ENCODE data around the gene GBA2.

The GBA2 gene

DNA sequence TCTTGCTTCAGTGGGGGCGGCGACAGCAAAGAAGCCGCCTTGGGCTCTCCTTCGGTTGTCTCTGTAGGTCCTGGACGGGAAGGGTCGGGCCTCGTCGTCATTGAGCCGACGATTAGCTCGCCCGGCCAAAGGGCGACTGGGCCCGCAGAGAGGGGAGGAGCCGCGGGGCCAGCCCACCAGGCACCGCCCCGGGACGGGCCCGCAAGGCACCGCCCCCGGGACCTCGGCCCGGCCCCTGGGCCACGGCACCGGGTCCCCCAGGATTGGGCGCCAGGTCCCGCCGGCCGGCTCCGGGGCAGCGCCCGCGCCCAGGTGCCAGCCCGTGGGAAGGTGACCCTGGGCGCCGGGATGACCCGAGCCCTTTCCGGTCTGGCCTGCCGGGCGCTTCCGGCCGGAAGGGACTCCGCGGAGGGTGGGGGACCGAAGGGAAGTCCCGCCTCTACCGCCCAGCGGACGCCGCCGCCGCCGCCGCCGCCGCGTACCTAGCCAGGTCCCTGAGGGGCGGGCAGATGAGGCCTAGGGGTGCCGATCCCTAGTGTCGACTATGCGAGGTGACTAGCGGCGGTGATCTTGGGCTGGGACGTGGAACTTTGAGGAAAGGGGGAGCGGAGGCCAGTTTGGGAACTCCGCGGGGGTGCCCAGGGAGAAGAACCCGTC is at the start of gene GBA2, which contains the start of gene RGP1:
TSS of gene GBA2 (minus strand) at position 371 of the 657 bp plus-strand sequence. CDS start 524 bp downstream, outside the sequence.
TSS of gene RGP1 (plus strand) at position 430 of the 657 bp plus-strand sequence. CDS start 469 bp downstream, outside the sequence.
- DNase-seq (ENCODE audit: low spot score) = peak; percentile 88

DNA sequence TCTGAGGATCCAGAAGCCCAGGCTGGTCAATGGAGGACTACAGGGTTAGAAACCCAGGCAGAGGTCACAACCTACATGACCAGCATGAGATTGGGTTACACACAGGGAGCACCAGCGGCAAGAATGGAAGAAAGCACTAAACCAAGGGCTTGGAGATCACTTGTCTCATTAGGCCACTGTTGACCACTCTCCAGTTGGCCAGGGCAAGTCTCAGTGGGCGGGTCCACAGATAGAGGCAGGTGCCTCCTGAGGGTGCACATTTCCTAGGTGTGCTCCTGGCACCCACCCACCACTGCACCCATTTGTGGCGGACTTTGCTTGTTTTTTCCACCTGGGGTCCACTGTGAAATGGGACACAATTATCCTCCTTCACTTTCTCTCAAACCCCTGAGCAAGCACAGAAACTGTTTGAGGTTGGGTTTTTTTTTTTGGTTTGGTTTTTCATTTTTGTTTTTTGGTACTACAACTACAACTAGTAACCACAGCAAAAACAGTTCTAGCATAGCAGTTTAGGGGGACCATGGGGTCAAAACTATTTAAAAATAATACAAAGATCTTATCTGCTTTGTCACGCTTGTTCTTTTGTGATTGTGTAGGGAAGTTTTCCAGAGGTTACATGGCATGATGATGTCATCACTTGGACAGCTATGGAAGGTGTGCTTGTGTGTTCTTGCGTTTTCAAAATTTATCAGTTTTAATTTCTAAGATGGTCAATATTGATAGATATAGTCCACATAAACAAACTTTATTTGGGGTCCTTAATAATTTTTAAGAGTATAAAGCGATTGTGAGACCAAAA is 48.5 kb upstream of the GBA2 start:
- DNase-seq (ENCODE audit: low spot score) = no peak

DNA sequence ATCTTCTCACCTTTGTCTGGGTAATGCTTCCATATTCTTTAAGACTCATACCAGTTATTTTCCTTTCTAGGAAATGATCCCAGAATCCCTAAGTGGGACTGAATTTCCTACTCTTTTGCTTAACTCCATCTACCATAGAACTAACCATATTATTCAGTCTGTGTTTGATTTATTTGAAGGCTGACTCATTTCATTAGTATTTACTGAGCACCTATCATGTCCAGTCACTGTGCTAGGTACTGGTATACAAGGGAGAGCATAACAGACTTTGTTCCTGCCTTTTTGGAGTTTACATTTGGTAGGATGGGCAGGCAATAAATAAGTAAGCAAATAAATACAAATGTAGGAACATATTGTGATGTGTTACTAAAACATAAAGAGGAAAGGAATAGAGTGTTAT is 46.7 kb upstream of the GBA2 start:
- no peak for DNase-seq (ENCODE audit: low spot score)

DNA sequence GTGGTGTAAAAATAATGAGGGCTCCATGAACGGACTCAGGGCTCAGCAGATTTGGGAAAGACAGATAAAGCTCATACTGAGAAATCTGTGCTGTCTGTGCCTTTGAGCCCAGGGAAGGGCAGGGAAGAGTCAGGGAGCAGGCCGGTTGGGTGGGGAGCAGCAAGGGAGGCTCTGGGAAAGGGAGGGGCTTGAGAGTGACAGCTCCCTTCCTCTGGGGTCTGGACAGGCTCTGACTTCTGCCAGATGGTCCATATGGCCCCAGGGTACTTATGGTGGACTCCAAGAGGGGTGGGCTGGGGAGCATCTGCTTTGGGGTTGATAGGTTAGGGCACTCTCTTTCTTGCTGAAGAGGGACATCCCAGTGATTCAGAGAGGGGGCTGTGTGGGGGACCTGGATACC is 44.4 kb upstream of the GBA2 start:
- DNase-seq (ENCODE audit: low spot score) = no peak

DNA sequence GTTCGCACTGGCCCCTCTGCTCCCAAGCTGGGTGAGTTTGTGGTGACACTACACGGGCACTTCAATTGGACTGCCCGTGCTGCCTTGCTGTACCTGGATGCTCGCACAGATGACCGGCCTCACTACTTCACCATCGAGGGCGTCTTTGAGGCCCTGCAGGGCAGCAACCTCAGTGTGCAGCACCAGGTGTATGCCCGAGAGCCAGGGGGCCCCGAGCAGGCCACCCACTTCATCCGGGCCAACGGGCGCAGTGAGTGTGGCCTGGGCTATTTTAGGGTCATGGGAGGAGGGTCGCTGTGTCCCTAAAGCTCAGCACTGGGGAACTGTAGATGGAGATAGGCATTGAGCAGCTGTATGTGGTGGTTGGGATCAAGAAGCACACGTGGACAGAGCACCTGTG is 43.8 kb upstream of the GBA2 start:
- DNase-seq (ENCODE audit: low spot score) = no peak

DNA sequence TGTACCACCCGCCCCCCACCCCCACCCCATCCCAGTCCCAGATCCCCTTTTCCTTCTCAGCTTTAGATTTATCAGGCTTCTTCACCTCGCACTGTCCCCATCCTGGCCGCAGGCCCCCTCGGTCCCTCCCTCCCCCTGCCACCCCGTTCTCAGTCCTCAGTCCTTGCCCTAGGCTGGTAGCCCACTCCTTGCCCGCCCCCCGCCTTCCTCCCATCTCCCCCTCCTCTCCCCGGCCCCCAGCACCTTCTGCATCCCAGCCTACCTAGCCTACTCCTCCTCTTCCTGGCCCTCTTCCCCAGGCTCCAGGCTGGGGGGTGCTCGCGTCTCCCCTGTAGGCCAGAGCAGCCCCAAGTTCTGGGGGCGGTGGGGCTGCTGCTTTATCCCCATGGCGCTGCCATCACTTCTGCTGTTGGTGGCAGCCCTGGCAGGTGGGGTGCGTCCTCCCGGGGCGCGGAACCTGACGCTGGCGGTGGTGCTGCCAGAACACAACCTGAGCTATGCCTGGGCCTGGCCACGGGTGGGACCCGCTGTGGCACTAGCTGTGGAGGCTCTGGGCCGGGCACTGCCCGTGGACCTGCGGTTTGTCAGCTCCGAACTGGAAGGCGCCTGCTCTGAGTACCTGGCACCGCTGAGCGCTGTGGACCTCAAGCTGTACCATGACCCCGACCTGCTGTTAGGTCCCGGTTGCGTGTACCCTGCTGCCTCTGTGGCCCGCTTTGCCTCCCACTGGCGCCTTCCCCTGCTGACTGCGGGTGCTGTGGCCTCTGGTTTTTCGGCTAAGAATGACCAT is 43.2 kb upstream of the GBA2 start:
- DNase-seq (ENCODE audit: low spot score) = no peak

DNA sequence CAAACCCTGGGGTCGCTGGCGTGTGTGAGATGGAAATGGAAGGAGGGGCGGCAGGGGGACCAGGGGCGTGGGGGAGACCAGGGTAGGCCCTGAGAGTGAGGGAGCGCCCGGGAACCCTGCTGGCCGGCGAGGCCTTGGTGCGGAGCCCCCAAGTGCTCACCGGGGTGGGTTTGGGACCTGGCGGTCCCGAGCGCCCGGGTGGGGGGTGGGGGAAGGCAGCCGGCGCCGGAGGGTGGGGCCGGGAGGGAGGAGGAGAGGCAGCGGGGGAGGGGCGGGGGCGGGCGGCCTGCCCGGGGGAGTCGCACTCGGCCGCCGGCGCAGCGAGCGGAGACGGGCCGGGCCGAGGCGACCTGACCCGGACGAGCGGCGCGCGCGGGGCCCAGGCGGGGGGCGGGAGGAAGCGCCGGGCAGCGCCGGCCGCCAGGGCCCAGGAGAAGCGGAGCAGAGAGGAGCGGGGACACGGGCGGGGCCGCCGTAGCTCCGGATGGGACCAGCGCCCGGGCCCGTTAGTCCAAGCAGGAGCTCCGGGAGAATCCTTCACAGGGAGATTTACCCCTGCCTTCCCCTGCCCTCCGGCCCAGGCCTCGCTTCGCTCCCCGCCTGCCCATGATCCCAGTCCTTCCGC is 42.4 kb upstream of the GBA2 start, which contains the start of gene NPR2:
TSS of gene NPR2 (plus strand) at position 295 of the 625 bp plus-strand sequence. CDS start 818 bp downstream, outside the sequence.
- peak; percentile 65 for DNase-seq (ENCODE audit: low spot score)

DNA sequence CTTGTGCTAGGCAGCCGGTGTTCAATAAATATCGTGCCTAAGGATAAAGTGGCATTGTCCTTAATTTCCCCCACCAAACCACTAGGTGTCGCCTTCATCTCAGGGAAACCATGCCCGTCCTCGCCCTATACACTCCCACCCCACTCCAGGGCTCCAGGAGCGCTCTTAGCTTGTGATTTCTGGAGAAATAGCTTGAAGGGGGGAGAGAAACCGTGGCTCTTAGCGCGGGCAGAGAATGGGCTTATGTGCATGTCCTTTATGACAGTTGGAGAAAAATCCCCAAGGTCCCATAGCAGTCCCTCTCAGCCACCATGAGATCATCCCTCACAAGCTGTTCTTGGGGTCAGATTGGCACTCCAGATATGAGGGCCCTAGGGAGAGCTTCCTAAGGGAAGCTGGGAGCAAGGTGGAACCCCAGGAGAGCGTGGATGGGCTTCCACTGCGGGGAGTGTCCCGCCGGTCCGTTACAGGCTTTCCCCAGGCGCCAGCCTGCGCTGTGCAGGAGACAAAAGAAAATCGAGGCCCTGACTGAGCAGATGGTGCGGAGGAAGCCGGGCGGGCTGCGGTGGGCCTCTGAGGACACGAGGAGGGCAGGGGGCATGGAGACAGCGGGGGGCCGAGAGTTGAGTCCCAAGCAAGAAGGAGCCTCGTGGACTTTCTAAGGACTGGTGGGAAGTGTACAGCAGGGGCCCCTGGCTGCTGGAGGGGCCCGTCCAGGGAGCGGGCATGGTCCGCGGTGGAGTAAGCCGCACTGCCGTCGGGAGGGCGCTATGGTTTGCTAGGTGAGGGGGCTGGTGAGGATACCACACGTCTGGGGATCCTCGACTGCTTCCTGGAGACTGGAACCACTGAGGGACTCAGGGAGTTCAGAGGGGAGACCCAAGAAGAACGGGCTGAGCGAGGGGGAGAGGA is 41.6 kb upstream of the GBA2 start:
- peak; percentile 79 for DNase-seq (ENCODE audit: low spot score)

DNA sequence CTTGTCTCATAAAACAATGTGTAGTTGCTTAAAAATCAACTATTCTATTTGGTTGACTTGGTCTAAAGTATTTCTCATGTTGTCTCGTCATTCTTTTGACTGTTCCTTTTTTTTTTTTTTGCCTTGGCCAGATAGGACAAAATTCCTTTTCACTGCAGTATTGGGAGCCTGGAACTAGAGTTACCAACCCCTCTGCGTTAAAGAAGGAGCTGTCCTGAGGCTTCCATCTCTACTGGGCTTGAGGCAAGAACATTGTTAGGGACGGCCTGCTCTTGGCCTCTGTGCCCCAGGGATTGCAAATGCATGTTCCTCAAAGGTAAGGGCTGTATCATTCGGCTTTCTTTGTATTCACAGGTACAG is 41.0 kb upstream of the GBA2 start:
- DNase-seq (ENCODE audit: low spot score) = no peak

DNA sequence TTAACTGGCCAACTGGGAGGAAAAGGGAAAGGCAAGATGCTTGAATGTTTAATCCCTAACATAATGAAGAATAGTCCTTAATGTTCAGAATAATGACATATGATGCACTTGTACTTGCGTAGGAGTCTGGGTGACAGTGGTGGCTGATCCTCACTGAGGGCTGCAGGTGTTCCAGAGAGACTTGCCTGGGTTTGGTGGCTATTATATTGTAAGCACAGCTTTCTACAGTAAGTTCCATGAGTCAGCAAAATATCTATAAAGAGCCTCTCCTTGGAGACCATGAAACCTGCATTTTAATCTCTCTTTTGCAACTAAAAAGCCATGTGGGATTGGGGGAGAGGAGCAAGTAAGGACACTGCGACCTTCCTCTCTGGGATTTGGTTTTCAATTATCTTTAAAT is 40.5 kb upstream of the GBA2 start:
- no peak for DNase-seq (ENCODE audit: low spot score)

DNA sequence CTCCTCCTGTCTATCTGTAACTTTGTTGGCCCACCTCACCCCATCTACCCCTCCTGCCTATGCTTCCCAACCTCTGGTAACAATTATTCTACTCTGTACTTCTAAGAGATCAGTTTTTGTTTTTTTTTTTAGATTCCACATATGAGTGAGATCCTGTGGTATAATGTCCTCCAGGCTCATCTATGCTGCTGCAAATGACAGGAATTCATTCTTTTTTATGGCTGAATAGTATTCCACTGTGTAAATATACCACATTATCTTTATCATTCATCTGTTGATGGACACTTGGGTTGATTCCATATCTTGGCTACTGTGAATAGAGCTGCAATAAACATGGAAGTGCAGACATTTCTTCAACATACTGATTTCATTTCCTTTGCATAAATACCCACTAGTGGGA is 34.4 kb upstream of the GBA2 start:
- no peak for DNase-seq (ENCODE audit: low spot score)

DNA sequence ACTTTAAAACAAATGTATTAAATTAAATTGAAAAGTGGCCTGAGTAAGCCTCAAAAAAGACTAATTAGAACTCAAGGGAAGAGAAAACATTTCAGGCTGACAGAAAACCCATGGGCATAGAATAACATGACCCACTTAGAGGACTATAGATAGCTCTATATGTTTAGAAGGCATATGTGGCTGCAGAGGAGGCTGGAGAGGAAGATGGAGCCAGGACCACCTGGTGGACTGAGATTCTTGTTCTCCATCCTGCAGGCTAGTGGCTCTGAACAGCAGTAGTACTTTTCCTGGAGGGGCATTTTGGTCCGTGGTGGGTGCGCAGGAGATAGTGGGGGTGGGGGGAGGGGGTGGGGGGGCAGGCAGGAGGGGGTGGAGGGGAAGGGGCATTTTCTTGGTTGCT is 32.0 kb upstream of the GBA2 start:
- DNase-seq (ENCODE audit: low spot score) = no peak

DNA sequence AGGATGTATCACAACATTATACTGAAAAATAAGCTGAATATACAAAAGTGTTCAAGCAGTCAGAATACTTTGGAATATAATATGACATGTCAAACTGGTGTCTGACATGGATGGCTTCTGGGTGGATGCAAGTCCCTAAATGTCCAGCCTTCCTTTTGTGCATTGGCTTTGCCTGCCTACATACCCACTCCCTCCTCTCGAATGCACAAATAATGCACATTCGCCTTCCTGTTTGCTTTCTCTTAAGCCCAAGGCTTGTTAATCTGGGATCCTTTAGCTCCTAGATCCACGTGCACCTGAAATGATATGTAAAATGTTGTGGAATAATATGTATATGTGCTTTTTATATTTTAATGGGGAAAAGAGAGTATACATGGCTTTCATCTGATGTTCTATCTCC is 29.5 kb upstream of the GBA2 start:
- DNase-seq (ENCODE audit: low spot score) = no peak

DNA sequence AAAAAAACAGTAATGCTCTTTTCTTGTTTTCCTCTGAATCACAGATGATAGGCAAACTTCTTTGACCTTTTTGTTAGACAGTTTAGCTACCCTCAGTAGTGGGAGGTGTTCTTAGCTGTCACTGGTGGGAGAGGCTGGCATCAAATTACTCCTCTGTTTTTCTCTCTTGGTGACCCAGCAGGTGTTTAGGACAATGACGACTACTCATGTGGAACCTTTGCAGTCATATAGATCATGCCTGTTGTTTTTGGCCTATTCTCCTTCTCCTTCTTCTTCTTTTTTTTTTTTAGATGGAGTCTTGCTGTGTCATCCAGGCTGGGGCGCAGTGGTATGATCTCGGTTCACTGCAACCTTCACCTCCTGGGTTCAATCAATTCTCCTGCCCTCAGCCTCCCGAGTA is 27.0 kb upstream of the GBA2 start:
- no peak for DNase-seq (ENCODE audit: low spot score)

DNA sequence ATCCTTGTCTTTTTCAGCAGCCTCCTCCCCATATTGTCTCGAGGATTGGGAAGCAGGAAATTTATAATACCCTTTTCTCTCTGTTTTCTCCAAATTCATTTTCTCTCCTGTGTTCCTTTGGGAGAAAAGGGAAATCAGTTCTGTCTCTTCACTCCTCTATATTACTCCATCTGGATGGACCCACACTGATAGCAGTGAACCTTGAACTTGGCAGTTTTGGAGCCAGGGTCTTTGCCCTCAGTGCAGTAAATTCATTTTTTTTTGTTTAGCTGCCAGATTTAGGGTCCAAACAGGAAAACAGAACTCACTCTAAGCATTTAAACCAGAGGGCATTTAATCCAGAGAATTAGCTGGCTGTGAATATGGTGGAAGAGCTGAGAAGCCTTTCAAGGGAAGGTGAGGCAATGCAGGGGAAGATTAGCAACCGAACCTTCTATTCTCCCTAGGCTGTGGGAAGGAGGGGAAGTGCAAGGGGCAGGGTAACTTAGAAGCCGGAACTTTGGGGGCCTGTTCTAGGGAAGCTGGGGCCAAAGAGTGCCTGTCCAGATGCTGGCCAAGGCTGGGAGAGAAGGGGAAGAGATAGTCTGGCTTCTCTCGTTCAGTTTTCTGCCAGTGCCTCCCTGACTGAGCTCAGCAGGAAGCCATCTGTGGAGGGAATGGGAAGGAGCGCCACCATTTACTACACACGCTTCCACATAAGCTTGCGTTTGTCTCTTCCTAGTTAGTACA is 26.0 kb upstream of the GBA2 start:
- no peak for DNase-seq (ENCODE audit: low spot score)

DNA sequence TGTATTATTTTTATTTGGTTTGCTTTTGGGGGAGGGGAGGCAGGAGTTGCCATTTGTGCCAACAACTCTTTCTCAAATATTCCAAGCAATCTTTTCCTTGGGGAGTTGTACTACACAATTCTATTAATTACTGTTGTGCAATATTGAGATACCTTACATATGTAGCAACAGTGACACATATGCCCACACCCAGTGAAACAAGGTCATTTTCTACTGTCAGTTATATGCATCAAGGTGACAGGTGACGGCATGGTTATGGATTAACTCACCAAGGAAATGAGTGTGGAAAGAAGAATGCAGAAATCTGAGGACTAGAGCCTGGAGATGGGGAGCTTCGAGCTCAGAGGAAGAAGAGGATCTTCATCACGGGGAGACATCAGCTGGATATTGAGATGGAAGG is 22.9 kb upstream of the GBA2 start:
- no peak for DNase-seq (ENCODE audit: low spot score)

DNA sequence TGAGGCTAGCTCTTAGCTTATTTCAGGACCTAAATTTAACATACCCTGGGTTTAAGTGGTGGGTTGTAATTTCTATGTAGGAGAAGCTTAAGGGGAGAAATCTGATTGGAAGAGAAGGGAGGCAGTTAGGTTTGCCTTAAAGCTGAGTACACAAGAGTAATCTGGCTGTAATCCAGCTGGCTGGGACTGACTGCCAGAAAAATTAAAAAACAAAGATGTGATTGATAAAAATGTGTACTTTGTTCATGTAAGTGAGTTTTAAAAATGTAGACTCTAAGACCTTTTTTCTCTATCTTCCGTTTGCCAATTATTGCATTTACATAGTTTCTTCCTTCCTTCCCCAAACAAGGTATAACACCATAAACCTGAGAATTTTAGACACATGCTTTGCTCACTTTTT is 22.5 kb upstream of the GBA2 start:
- no peak for DNase-seq (ENCODE audit: low spot score)

DNA sequence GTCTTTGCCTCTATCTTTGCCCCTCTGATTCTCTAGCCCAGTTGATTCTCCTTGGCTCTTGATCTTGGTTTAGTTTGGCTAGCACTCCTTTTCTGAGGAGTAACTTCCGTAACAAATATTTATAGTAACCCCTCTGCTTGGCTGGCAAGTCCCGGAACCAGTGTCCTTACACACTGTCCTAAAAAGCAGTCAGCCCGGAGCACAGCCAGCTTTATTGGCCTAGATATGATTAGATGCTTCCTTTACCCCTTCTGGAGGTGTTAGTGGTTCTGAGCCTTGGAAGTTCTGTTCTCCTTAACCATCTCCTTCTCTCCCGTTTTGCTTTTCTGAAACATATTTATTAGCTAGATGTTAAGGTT is 22.0 kb upstream of the GBA2 start:
- no peak for DNase-seq (ENCODE audit: low spot score)

DNA sequence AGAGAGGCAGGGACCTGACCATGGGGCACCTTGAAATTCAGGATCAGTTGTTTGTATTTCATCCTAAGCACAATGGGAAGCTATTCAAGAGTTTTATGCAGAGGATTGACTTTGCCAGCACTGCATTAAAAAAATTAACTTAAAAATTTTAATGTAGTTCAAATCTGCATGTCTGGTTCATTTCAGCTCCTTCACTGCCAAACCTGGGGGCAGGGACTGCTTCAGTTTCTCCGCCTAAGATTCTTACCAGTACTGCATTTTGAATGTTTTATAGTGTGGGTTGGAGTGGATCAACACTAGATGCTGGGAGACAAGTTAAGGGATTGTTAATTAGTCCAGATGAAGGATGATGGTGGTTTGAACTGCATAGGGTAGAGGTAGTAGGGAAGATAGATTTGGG is 20.7 kb upstream of the GBA2 start:
- no peak for DNase-seq (ENCODE audit: low spot score)

DNA sequence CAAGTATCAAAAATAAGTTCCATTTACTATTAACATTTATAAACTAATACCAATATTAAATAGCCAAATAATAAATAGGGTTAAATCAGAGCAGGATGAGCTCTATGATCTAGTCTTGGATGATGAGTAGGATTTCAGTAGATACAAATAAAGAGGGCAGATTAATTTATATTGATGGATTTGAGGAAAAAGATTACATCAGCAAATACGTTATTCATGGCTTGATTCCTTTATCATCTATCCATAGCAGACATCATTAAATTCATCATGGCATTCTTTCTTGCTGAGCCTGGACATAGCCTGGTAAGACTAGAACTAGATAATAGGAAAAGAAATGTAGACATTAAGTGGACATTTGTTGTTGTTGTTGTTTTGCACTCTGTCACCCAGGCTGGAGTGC is 18.4 kb upstream of the GBA2 start:
- DNase-seq (ENCODE audit: low spot score) = no peak

DNA sequence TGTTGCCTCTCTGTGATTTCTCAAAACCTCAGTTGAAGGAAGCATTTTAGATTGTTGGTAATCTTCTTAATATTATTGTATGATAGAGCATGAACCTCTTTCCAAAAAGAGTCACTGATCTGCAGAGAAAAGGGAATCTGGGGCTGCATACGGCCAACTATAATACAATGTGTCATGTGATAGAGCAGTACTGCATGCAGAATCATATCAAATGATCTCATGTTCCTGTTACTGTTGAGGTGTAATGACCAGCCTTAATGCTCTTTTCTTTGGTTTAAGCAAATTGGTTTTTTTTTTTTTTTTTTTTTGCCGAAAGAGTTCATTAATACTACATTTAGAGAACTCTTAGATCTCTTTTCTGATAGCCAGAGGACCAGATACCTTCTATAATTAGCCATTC is 18.0 kb upstream of the GBA2 start:
- DNase-seq (ENCODE audit: low spot score) = no peak

Measured in ecto neural progenitor cell (in vitro differentiated cells).